HG03457 (cell line): ENCODE data around the gene DENND11.

ENCODE experiments used
- ATAC-seq: cut with Tn5 transposase; IDR thresholded peaks from one replicate; pipeline ENCODE4 v1.9.1; 2021; ENCODE audit warnings: moderate number of reproducible peaks; ENCODE audit not compliant: unreplicated experiment

DENND11 gene, protein sequence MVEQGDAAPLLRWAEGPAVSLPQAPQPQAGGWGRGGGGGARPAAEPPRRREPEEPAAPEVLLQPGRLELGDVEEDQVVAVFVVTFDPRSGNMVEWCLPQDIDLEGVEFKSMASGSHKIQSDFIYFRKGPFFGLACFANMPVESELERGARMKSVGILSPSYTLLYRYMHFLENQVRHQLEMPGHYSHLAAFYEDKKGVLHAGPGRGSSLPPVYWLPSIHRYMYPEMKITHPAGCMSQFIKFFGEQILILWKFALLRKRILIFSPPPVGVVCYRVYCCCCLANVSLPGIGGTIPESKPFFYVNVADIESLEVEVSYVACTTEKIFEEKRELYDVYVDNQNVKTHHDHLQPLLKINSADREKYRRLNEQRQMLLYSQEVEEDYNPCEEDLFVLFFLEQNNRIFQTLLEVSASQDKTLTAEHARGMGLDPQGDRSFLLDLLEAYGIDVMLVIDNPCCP

DNA sequence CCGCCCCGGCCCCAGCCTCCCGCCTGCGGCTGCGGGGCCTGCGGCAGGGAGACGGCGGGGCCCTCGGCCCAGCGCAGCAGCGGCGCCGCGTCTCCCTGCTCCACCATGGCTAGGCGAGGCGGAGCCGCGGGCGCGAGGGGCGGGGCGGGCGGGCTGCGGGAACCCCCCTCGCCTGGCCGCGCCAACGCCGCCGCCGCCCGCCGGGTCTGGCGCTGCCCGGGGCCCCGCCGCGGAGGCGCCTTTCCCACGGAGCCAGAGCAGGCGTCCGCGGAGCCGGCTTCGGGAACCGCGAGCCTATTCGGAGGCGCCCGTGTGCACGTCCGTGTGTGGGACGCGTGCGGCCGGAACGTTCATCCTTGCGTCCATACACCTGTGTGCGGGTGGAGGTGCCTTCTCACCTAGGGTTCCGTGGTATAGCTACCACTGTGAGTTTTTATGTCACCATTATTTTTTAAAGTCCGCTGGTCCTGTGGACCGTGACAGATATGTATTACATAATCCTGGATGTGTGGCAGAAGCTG lies at the start of gene DENND11:
Gene DENND11 (minus strand): TSS at position 120 of the 521 bp plus-strand sequence. CDS start 13 bp downstream, at position 107.
- ATAC-seq = peak; percentile 55

DNA sequence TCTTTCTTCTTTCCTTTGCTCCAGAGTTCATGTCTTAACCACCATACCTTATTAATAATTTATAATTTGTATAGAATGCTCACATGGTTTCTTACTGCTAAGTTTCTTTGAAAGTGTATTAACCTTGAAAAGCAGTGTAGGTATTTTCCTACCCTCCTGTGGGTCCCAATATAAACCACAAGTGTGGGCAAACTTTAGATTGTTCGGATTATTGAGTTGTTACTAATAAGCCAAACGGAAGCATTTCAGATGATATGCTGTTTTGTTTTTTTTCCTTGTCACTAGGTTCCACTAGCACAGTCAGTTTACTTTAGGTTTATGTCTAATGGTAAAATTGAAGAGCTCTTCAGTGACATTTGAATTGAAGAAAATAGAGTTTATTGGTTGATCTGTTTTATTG lies 46.4 kb upstream of the DENND11 start:
- no peak for ATAC-seq

DNA sequence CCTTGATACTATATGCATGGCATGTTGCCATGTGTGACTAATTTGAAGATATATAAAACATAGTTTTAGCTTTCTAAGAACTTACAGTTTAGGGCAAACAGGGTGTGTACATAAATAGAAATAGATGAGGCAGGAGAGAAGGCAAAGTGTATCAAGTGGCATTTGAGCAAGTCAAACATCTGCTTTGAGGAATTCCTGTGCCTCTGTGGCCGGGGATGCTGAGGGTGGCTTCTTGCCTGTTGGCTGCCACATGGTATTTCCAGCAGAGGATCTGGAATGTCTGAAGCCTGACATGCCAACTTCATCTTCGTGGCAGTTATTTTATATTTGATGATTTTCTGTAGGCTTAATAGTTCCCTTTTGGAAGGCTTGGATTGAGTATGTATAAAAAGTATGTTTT lies 42.2 kb upstream of the DENND11 start:
- ATAC-seq = no peak

DNA sequence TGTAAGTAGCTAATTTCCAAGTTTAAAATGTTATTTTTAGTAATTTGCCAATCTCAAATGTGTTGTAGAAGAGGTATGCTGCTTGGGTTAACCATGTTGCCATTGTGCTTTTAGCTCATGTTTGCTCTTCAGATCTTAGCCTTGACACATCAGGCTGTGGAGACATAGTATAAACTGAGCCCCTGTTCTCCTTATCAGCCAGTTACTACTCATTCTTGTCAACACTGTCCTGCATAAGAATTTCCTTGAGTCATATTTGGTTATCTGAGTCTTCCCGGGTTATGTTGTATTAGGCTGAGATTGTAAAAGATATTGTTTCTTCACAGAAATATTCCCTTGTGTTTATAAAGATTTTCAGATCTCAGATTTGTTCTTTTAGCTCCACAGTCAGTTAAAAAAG lies 40.3 kb upstream of the DENND11 start:
- ATAC-seq = no peak

DNA sequence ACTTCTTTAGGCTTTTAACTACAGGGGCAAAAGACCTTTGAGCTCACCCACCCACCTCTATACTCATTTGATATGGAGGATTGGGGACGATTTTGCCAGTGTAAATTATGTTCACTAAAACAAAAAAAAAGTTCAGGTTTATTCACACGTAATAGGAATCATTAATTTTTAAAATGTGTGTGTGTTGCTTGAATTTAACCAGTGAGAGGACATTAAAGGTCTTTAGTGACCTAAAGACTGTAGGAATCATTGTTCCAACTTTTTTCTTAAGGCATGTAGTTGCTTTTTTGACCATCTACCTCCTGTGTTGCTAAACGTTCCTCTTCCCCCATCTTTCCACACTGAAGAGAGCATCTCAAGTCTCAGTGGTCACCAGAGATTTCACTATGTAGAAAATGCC lies 37.3 kb upstream of the DENND11 start:
- ATAC-seq = no peak

DNA sequence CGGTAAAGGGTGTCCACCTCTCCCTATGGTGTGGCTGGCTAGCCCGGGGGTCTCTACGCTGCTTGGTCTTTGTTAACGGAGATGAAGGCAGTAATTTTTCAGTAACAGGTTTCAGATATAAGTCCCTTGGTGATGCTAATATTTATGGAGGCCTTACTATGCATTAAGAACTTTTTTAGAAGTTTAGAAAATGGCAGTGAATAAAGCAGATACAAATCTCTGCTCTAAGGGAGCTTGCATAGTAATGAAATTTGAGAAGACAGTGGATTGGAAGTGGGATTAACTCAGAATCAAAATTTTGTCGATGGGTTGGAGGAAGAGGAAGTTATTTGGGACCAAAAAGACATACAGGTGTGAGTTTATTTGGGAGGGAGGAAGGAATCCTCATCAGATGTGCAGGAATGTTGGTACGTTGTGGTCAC lies 36.6 kb upstream of the DENND11 start:
- ATAC-seq = peak; percentile 31

DNA sequence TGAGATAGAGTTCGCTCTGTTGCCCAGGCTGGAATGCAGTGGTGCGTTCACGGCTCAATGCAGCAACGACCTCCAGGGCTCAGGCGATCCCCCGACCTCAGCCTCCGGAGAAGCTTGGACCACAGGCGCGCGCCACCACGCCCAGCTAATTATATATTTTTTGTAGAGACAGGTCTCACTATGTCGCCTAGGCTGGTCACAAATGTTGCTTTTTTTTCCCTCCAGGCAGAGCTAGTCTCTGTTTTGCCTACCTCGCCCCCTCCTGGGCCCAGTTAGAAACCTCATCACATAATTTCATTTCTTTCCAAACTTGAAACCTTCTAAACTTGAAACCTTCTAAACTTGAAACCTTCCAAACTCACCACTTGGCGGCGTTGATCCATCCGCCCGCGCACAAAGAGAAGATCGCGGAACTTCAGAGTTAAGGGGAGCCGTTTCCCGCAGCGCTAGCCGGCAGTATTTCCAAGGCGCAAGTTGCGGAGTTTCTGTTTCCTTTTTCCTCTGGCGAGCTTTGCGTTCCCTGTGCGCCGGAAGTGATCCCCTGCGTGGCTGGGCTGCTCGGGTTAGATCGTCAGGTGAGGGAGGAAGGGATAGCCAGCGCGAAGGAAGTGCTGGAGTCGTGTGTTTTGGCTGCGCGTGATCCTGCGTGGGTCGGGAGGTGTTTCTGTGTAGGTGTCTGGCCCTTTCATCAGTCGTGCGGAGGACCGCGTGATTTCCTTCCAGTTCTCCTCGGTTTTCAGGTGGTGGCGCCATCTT lies 36.0 kb upstream of the DENND11 start, which contains the start of gene SSBP1:
Gene SSBP1 (plus strand): TSS at position 523 of the 756 bp plus-strand sequence. CDS start 809 bp downstream, outside the sequence.
- ATAC-seq = peak; percentile 77

DNA sequence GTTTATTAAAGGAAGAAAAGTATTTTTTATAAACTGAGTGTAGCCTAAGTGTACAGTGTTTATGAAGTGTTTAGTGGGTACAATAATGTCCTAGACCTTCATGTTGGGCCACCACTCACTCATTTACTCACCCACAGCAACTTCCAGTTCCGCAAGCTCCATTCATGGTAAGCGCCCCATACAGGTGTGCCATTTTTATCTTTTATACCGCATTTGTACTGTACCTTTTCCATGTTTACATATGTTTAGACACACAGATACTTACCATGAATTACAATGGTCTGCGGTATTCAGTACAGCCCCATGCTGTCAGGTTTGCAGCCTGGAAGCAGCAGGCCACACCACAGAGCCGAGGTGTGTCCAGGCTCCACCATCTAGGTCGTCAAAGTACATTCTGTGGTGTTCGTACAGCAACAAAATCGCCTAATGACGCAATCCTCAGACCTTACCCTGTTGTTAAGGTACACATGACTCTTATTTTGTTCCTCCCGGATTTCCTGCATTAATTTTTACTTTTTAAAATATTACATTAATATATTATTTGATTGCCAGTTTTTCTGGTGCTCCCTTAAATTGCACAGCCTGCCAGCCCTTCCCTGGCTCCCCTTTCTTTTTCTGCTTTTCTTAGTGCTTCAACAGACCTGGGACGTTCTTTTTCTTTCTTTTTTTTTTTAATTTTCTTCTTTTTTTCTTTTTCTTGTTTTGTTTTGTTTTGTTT lies 35.3 kb upstream of the DENND11 start:
- ATAC-seq = no peak

DNA sequence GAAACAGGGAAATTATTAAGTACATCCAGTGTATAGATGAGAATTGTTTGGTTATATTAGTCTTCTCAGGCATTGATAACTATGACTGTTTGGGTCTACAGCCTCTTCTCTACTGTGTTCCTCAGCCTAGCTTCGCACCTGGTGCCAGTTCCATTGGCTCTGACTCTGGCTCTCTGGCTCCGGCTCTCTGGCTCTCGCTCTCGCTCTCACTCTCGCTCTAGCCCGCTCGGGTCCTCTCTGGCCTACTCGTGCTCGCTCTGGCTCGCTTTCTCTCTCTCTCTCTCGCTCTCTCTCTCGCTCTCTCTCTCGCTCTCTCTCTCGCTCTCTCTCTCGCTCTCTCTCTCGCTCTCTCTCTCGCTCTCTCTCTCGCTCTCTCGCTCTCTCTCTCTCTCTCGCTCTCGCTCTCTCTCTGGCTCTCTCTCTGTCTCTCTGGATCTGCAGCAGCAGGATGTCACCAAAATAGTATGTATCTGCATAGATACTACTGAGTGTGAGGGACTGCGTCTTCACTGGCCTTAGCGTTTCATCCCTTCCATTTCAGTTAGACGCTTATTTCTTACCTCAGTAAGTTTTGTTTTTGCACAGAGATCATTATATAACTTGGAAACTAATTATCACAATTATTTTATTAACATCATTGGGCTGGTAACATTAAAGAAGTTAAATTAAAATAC lies 29.6 kb upstream of the DENND11 start:
- ATAC-seq = no peak

DNA sequence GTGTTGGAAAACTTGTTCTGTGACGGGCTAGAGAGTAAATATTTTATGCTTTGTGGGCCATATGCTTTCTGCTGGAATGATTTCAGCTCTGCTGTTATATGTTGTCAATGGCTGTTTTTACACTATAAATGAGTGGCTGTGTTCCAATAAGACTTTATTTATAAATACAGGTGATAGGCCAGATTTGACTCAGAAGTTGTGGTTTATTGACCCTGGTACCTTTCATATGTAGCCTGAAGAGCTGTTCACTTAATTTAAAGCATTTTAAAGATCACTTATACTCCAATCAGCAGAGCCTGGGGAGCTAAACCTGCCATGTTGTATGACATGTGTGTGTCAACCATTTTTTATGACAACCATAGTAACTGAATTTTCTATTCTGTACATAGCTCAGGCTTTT lies 27.1 kb upstream of the DENND11 start:
- no peak for ATAC-seq

DNA sequence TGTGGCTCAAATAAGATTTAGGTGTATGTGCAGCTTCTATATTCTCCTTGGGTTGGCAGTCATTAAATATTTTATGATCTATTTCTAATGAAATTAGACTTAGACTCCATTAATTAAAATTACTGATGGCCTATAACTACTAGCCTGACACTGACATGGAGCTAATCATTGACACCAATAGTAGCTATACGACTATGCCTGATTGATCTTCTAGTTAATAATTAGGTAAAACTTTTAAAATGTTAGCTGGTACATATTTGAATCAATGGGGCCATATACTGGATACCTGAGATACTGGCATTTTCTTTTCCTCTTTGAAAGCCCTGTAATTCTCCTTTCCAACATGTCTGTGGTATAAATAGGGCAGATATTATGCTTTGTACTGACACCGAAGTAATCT lies 20.6 kb upstream of the DENND11 start:
- ATAC-seq = no peak

DNA sequence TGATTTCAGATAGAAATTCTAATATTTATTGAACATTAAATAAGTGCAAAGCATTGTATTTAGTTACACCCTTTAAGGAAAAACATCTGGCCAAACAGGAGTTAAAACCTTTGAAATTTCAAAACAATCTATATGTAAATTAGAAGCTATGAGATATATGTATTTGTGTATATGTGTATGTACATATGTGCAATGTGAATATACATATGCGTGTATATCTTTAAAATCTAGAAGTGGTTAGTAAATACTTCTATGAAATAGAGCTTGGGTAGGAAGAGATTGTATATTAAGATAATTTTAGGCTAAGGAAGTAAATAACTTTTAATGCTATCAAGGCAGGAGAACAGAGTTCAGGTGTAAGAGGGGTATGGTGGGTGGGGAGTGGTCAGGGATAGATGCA lies 15.5 kb upstream of the DENND11 start:
- ATAC-seq = no peak

DNA sequence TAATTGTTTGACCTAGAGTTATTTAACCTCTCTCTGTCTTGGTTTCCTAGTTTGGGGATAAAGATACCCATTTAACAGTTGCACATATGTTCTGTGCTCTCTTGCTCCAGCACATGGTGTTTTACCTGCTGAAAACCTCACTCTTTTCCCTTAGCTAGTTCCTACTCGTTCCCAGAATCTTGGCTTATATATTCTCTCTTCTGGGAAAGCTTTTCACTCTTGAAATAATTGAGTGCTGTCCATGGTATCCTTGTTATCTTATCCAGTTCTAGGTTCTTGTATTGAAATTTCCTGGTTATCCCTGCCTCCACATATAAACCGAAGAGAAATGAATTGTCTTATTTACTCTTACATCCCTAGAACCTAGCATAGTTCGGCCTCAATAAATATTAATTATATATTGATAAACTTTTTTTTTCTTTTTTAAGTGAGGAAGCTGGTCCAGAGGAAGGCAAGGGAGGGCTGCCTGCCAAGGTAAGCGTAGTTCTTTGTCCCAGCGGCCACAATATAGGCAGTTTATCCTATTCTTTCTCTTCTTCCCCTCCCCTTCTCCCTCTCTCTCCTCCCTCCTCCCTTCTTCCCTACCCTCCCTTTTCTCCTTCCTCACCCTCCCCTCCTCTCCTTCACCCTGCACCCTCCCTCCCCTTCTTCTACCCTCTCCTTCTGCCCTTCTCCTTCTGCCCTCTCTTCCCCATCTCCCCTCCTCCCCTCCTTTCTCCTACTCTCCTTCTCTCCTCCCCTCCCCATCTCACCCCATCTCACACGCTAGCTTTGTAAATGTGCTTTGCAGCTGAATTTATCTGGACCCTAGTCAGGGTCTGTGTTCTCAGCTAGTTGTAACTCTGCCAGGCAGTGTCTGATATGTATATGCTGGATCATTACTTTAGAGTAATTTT lies 14.1 kb upstream of the DENND11 start:
- ATAC-seq = no peak

DNA sequence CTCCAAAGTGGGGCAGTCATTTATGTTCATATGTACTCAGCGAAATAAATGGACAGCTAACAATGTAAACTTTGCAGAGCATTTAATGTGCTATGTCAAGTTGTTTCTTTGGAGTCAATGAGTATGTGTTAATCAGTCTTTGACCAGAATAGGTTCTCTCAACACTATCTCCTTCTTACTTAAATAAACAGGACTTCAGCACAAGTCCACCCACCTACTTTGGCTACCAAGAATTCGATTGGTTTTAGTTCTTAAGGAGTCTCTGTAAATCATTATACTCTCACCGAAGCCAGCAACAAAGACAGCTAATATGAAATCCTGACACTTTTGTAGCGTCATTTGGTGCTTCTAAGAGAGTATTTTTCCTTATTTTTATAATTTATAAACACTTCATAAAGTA lies 13.1 kb upstream of the DENND11 start:
- no peak for ATAC-seq

DNA sequence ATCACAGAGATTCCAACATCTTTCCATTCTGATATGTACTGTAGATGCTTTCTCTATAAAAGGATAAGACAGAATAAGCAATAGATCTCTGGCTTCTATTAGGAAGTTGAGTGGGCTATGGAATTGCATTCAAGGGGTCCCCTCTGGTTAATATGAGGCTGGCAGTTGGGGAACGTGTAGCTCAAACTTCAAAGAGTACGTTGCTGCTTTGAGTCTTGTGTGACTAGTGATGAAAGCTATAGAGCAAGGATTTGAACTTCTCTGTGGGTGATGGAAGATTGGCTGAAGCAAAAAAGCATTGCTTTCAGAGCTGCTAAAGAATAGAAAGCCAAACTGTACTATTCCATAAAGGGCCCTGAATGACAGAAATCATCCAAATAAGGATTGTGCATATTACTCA lies 12.6 kb upstream of the DENND11 start:
- ATAC-seq = no peak

DNA sequence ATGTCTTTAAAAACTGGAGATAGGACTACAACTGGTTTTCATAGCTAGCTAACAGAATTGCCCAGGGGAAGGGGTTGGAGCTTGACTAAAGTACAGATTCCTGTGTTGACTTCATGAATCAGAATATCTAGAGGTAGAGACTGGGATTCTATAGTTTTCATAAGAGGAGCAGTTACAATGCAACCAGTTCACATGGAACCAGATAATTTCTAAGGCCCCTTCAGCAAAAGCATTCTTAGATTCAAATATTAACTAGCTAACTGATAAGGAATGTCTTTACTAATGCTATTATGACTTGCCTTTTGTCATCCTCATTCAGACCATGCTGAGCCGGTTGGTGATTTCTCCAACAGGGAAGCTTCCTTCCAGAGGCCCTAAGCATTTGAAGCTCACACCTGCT lies 11.9 kb upstream of the DENND11 start:
- no peak for ATAC-seq

DNA sequence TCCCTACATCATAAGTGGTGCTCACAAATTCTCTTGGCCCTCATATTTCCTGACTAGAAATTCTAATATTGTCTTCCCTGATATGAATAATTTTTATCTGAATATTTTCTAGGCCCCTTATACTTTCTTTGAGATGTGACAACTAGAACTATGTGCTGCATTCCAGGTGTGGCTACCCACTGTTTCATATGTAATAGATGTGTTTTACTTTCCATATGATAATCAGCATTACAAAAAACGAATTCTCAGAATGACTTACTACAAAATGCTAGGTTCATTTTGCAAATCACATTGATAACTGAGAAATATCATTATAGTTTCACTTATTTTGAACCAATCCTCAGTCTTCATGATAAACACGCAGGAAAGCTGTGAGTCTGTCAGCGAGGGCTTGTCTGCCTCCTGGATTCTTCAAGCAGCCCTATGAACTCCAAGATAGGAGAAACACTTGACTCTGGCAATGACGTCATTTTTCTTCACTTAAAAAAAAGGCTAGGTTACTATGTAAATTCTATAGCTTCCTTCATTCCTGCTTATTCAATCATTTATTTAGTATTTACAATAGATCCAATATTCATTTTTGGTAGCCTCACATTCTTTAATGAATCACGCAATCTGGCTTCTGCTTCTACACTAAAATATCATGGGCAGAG lies 10.8 kb upstream of the DENND11 start:
- ATAC-seq = no peak

DNA sequence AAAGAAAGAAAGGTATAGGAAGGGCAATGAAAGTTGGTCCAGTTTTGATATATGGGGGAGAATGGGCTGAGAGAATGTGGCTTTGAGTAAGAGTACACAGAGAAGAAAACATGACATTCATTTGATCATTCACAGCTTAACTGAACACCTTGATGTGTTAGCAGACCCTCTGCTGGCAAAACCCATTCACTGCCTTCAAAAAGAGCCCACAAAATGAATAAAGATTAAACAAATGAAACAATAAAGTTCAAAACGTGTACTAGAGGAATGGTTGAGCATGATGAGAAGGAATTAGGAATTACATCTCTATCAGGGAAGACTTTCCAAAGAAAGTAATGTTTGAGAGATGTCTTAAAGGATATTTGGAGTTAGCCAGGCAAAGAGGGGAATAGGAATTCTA lies 8.3 kb upstream of the DENND11 start:
- ATAC-seq = no peak

DNA sequence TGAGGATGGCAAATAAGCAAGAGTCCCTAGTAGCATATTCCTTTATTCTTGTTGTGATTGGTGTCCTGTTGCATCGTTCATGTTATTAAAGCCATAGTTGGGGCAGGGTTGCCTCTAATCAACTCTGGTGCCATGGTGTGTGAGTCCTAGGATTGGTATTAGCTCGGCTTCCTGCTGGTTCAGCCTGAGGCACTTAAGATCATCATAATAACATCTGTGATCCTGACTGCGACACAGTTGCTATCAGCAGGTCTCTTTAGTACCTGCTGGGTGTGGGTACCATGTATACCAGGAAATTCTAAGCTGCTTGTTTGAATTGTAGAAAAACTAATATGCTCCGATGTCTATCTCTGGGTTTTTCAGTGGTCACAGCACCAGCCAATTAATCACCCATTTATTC lies 7.8 kb upstream of the DENND11 start:
- no peak for ATAC-seq
